Nephron (organoid): Measurements from ENCODE around the gene PCDH9.
"Not testable (repeated sequence)": the region's sequence is repeated elsewhere in the genome, so short reads cannot be mapped to it uniquely, and the experiment has no call there.

Source experiments
- H3K27ac Mint-ChIP-seq, 3 experiments: 2 replicates each; pipeline ENCODE4 v1.8.0; 2020; ENCODE audit warnings: mixed read lengths in 3 of 3, mild to moderate bottlenecking in 2 of 3, moderate library complexity in 1 of 3
- H3K27me3 Mint-ChIP-seq: 2 replicates; pipeline ENCODE4 v1.8.0; 2021; ENCODE audit warnings: low read depth, mild to moderate bottlenecking, moderate library complexity, mixed read lengths
- H3K36me3 Mint-ChIP-seq: 2 replicates; pipeline ENCODE4 v1.8.0; 2020; ENCODE audit warnings: low read depth, mixed read lengths
- H3K4me1 Mint-ChIP-seq: 2 replicates; pipeline ENCODE4 v1.8.0; 2020; ENCODE audit warnings: mixed read lengths
- H3K4me3 Mint-ChIP-seq, 3 experiments: 2 replicates each; pipeline ENCODE4 v1.8.0; 2020; ENCODE audit warnings: mild to moderate bottlenecking in 3 of 3, mixed read lengths in 3 of 3, moderate library complexity in 2 of 3
- H3K9me3 Mint-ChIP-seq: 2 replicates; pipeline ENCODE4 v1.8.0; 2020; ENCODE audit warnings: mixed read lengths
- CTCF ChIP-seq, 3 experiments: fragments of 200-600 bp; sonication (generic); IDR thresholded peaks; one replicate each; pipeline ENCODE4 v1.5.0; 2021; ENCODE audit warnings: antibody characterized with exemption in 3 of 3; ENCODE audit not compliant: unreplicated experiment in 3 of 3

PCDH9 gene

GRCh38 chr13:66896933-66897332 is 333.2 kb downstream of the PCDH9 start:
- Mint-ChIP-seq H3K36me3 (no peaks in the 10 kb centered on the region), H3K27ac (no peak overlapping the region)

GRCh38 chr13:66895780-66896179 is 334.4 kb downstream of the PCDH9 start:
- H3K9me3 Mint-ChIP-seq = no peaks in the 10 kb centered on the region
- H3K27ac Mint-ChIP-seq = peak overlapping the region; percentile 30 to 77 (median 76)
- no peak for TF ChIP-seq CTCF (IDR thresholded peaks at IDR 0.05; ENCODE audit: unreplicated experiment in 3 of 3)
- H3K27me3 Mint-ChIP-seq = no peaks in the 10 kb centered on the region
- peaks cover 8% of the 10 kb centered on the region for H3K4me1 Mint-ChIP-seq
- H3K36me3 Mint-ChIP-seq = no peaks in the 10 kb centered on the region
- H3K4me3 Mint-ChIP-seq = peak overlapping the region in 1 of 3 experiments; percentile 2

More at GRCh38 chr13:66896933-66897332, 333.2 kb downstream of the PCDH9 start:
- H3K27me3 Mint-ChIP-seq = no peaks in the 10 kb centered on the region
- no peaks in the 10 kb centered on the region for H3K9me3 Mint-ChIP-seq
- H3K4me1 Mint-ChIP-seq = peaks cover 8% of the 10 kb centered on the region
- no peak for TF ChIP-seq CTCF (IDR thresholded peaks at IDR 0.05; ENCODE audit: unreplicated experiment in 3 of 3)
- no peak overlapping the region for H3K4me3 Mint-ChIP-seq

- TF ChIP-seq CTCF (IDR thresholded peaks at IDR 0.05; ENCODE audit: unreplicated experiment in 3 of 3) = no peak
- peaks cover 8% of the 10 kb centered on the region for H3K4me1 Mint-ChIP-seq
- no peaks in the 10 kb centered on the region for H3K9me3 Mint-ChIP-seq
- H3K27ac Mint-ChIP-seq = peak overlapping the region; percentile 30 to 77 (median 76)
- no peaks in the 10 kb centered on the region for H3K36me3 Mint-ChIP-seq
- H3K4me3 Mint-ChIP-seq = no peak overlapping the region
- no peaks in the 10 kb centered on the region for H3K27me3 Mint-ChIP-seq
These were observed 334.8 kb downstream of the PCDH9 start for GRCh38 chr13:66895320-66895719.

- Mint-ChIP-seq H3K27me3 (no peaks in the 10 kb centered on the region), H3K36me3 (no peaks in the 10 kb centered on the region), H3K4me3 (no peak overlapping the region), H3K27ac (no peak overlapping the region), H3K4me1 (peaks cover 13% of the 10 kb centered on the region), H3K9me3 (no peaks in the 10 kb centered on the region)
- TF ChIP-seq CTCF (IDR thresholded peaks at IDR 0.05; ENCODE audit: unreplicated experiment in 3 of 3) = no peak
These were observed 341.4 kb downstream of the PCDH9 start for GRCh38 chr13:66888698-66889097.

- Mint-ChIP-seq H3K27me3 (no peaks in the 10 kb centered on the region), H3K9me3 (peaks cover 3% of the 10 kb centered on the region), H3K27ac (peak overlapping the region in 2 of 3 experiments; percentile 24 to 35), H3K4me3 (no peak overlapping the region), H3K36me3 (peaks cover 4% of the 10 kb centered on the region), H3K4me1 (peaks cover 13% of the 10 kb centered on the region)
- no peak for TF ChIP-seq CTCF (IDR thresholded peaks at IDR 0.05; ENCODE audit: unreplicated experiment in 3 of 3)
These were observed 343.0 kb downstream of the PCDH9 start for GRCh38 chr13:66887088-66887487.

GRCh38 chr13:66886264-66886663 is 343.9 kb downstream of the PCDH9 start:
- Mint-ChIP-seq H3K36me3 (peaks cover 5% of the 10 kb centered on the region), H3K9me3 (peaks cover 3% of the 10 kb centered on the region), H3K27me3 (no peaks in the 10 kb centered on the region), H3K4me1 (peaks cover 13% of the 10 kb centered on the region), H3K27ac (peak overlapping the region in 1 of 3 experiments; percentile 7), H3K4me3 (no peak overlapping the region)
- no peak for TF ChIP-seq CTCF (IDR thresholded peaks at IDR 0.05; ENCODE audit: unreplicated experiment in 3 of 3)

GRCh38 chr13:66881170-66881569 is 349.0 kb downstream of the PCDH9 start:
- peaks cover 13% of the 10 kb centered on the region for H3K36me3 Mint-ChIP-seq
- not testable (repeated sequence) for H3K4me3 Mint-ChIP-seq, H3K4me1 Mint-ChIP-seq, H3K27ac Mint-ChIP-seq, H3K9me3 Mint-ChIP-seq, H3K27me3 Mint-ChIP-seq
